Esophagus muscularis mucosa (tissue), 3 donors: ENCODE data around the gene PITPNM3.

Source experiments
- CTCF ChIP-seq, 3 experiments: fragments of 200-600 bp in 2 of 3; fragments of 450-650 bp in 1 of 3; sonication (generic) in 2 of 3; IDR thresholded peaks; one replicate each; pipeline ENCODE4 v1.5.1; 2017 to 2019; ENCODE audit warnings: antibody characterized with exemption in 3 of 3, mild to moderate bottlenecking in 2 of 3, moderate library complexity in 1 of 3
- POLR2A ChIP-seq: fragments of 450-650 bp; IDR thresholded peaks from one replicate; pipeline ENCODE4 v1.6.1; 2017; ENCODE audit warnings: antibody characterized with exemption, moderate library complexity, mild to moderate bottlenecking, low read depth
- POLR2AphosphoS5 ChIP-seq, 2 donors: sonication (generic); formaldehyde crosslinking; IDR thresholded peaks; one replicate each; pipeline ENCODE4 v1.6.1; 2017; ENCODE audit warnings: antibody characterized with exemption in 2 of 2

GRCh38 chr17:6524520-6524919 lies 31.8 kb downstream of the PITPNM3 start:
- TF ChIP-seq CTCF (IDR thresholded peaks at IDR 0.05) (no peak), POLR2A (no peak), POLR2AphosphoS5 (IDR thresholded peaks at IDR 0.05) (no peak)
